GM21360 (cell line): ENCODE results near the gene ZNF18.

Experiments
- ATAC-seq: cut with Tn5 transposase; IDR thresholded peaks from one replicate; pipeline ENCODE4 v1.9.1; 2021; ENCODE audit warnings: mild to moderate bottlenecking, moderate library complexity; ENCODE audit not compliant: unreplicated experiment

Gene ZNF18, protein sequence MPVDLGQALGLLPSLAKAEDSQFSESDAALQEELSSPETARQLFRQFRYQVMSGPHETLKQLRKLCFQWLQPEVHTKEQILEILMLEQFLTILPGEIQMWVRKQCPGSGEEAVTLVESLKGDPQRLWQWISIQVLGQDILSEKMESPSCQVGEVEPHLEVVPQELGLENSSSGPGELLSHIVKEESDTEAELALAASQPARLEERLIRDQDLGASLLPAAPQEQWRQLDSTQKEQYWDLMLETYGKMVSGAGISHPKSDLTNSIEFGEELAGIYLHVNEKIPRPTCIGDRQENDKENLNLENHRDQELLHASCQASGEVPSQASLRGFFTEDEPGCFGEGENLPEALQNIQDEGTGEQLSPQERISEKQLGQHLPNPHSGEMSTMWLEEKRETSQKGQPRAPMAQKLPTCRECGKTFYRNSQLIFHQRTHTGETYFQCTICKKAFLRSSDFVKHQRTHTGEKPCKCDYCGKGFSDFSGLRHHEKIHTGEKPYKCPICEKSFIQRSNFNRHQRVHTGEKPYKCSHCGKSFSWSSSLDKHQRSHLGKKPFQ

DNA sequence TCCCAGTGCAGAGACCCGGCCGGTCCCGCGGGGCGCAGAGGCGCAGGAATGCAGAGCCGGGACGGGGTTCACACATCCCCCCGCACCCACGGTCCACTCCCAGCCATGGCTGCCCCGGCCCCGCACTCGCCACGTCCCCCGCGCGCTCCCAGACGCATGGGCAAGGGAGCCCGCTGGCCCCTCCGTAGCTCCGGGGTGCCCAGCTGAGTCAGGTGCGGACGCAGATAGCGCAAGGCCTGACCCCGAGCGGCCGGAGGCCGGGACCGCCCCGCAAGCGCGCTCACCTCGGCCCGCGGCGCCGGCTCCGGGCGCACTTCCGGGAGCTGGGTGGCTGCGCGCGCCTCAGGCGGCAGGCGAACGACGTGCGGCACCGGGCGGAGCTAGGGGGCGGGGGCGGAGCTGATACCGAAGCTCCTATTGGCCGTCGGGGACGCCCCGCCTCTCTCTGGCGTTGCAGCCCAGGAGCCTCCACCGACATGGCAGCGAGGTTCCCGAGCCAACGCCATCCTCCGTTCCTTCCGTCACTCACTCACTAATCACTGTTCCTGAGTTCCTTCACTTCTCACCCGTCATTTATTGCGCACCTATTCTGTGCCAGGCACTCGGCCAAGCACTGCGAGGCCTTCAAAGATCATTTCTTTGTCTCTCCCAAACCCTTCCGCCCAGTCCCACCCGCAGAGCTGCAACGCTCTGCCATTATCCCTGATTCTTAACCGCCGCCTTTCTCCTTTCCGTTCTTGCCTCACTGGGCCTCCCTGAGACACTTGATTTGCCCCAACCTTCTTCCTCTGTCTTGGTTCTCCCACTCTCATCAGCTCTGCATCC lies at the start of gene ZNF18:
TSS of gene ZNF18 (minus strand) at position 329 of the 825 bp plus-strand sequence. CDS start 4,646 bp downstream, outside the sequence.
- ATAC-seq: peak; percentile 96

GRCh38 chr17:12046786-12047185 lies 49.5 kb upstream of the ZNF18 start:
- ATAC-seq: no peak

- no peak for ATAC-seq
Measured at GRCh38 chr17:12043702-12044101, 46.4 kb upstream of the ZNF18 start.

DNA sequence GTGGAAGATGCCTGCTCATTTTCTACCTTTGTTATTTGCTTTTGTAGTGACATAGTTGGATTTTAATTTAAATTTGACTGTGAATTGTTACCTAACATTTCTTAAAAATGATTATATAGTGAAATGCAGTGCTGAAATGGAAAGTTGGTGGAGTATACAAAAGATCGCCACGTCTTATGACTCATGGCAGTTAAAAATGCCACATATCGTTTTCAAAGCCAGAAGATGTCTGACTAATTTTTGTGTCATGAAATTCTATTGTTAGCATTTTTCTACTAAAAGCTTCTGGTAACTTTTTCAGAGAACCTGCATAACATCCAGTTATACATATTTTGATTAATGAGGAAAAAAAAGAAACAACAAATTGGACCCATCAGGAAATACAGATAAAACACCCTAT lies 44.0 kb upstream of the ZNF18 start:
- ATAC-seq: no peak

GRCh38 chr17:12040478-12040877 lies 43.2 kb upstream of the ZNF18 start:
- ATAC-seq: no peak

DNA sequence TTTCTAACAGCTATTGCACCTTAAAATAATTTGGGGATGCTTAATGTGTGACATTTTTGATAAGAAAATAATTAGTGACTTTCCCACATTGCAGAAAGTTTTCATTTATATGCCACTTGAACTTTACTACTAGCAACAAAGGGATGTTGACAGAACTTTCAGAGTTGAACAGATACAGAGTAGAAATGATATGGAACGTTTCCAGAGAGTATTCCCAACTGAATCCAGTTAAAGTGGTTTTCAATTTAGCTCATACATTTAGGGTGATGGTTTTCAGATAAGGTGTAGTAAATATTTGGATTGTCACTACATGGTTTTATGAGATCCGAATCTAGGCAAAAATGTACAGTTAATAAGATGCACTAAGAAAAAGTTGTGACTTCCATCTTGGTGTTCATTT lies 40.7 kb upstream of the ZNF18 start:
- no peak for ATAC-seq

DNA sequence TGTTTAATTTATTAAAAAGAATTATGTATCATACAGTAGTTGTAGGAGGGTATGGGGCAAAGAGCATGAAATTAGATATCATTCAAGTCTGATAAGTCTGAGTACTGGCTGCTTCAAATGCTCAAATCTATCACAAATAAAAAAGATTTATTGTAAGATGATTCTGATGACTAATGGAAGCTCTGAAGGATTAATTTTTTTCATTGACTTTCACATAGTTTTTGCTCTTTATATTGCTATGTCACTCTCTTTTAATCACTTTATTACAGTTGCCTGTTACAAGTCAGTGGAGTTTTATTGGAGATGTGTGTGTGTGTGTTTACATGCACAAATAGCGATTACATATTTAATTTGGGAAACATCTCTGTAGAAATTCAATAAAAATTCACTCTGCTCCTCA lies 38.4 kb upstream of the ZNF18 start:
- no peak for ATAC-seq

GRCh38 chr17:12034538-12034937 lies 37.3 kb upstream of the ZNF18 start:
- ATAC-seq: no peak

- ATAC-seq: no peak
Measured at GRCh38 chr17:12028611-12029010, 31.3 kb upstream of the ZNF18 start.

DNA sequence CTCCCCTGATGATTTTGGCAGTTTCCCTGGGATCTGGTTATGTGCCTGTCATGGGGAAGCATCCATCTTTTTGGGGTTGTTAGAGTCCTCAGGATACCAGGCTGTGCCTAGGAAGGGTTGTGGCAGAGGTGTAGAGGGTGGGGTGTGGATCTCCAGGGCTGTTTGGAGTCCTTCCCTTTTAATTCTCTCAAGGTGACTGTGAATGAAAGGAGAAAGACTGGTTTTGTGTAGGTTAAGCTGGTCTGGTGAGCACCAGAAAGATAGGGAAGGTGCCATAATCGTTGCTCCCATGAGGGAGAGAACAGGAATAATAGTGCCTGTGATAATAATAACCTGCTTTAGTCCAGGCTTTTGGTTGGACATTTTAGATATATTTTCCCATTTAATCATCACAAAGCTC lies 30.4 kb upstream of the ZNF18 start:
- ATAC-seq: no peak

- no peak for ATAC-seq
Measured at GRCh38 chr17:12024327-12024726, 27.1 kb upstream of the ZNF18 start.

DNA sequence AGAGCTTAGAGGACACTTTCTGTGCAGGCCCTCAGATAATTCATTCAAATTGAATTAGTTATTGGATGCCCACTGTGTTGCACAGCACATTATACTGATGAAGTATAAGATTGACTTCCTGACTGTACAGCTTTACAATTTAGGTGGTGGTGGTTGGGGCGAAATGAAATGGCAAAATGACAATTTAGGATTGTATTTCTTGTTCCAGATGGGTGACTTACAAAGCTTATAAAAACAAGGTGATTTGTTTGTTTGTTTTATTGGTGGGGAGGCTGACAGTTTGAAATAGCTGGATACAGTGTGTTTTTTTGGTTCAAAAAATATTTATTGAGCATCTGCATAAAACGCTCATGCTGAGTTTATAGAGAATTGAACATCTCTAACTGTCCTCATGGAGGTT lies 25.0 kb upstream of the ZNF18 start:
- no peak for ATAC-seq

DNA sequence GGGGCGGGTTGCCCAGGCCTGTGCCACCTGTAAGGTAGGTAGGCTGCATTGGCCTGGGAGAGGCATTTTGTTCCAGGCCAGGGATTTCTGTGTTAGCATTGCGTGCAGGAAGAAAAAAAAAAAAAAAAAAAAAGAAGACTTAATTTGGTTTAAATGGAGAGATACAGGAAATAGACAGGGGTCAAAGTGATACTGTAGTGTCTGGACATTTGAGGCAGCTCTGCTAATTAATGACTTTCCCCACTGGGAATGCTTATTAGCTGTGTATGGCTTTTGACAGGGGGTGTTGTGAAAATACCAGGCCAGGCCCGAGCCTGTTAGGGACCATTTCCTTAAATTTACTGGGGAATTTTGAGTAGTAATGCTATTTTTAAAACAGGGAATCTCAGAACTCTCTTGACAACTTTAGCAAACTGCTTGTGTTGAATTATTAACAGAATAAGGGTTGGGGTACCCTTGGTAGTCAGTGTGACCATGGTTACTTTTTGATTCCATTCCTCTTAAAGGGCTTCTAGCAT lies 24.4 kb upstream of the ZNF18 start:
- no peak for ATAC-seq

DNA sequence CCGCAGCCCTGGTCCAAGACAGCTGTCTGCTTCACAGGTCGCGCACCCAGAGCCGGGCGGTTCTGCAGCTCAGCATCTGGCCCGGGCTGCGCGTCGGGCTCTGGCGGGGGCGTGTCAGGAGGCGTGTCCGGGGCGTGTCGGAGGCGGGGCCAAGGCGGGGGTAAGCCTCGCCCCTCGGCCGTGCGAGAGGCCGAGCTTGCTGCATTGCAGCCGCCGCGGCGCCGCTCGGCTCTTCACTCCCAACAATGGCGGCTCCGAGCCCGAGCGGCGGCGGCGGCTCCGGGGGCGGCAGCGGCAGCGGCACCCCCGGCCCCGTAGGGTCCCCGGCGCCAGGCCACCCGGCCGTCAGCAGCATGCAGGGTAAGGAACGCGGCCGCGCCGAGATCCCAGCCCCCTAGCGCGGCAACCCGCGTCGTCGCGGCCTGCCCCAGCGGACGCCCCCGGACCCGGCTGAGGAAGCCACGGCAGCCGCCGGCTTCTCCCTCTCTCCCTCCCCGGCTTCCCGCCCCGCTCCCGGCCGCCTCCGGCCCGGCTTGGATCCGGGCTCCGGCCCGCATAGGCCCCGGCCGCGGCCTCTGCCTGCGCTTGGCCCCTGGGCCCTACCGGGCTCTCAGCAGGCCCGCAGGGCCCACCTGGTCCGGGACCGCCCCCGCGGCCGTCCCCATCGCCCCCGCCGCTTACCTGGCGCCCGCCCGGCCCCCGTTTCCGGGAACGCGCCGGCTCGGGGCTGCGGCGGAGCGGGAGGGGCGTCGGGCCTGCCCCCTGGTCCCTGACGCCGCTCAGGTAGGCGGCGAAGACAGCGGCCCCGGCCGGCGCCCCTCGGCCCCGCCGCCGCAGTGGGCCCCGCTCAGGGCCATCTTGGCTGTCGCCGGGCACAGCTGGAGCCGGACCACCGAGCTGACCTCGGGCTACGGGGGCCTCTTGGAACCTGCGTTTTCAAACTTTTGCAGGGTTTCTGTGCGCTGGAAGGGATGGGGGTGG lies 23.7 kb upstream of the ZNF18 start, which contains the start of gene MAP2K4:
TSS of gene MAP2K4 (plus strand) at position 236 of the 981 bp plus-strand sequence. CDS start at position 246, 10 bp downstream.
- peak; percentile 94 for ATAC-seq

- no peak for ATAC-seq
Measured at GRCh38 chr17:12007466-12007865, 10.2 kb upstream of the ZNF18 start.

- no peak for ATAC-seq
Measured at GRCh38 chr17:11999696-12000095, 2.4 kb upstream of the ZNF18 start.

DNA sequence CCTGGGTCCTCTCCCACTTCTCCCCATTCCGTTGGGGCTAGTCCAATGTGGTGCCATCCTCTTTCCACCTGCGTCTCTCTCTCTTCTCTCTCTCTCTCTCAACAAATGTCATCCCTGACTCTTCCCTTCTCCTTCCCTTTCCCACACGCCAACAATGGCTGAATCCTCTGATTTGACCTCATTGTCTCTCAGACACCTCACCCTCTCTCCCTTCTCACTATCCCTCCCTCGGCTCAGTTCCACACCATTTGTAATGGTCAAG lies 628 bp upstream of the ZNF18 start:
- no peak for ATAC-seq

- ATAC-seq: peak; percentile 35
Measured at GRCh38 chr17:11996722-11997146, 541 bp downstream of the ZNF18 start.

DNA sequence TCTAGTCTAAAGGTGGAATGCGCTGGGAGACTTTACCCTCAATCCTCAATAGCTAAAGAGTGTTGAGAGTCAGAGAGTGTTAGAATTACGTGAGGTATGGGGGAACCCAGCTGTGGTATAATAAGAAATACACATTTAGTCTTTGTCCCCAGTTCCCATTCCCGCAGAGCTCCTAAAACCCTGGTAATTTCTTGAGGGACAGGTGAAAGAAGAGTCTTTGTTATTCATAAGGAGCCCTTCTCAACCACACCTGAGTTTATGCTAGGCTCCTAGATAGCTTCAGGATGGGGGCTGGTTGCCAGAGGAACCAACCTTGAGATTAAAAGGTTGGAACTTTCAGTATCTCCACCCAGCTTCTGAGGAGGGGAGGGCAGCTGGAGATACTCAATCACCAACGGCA lies 5.8 kb downstream of the ZNF18 start:
- ATAC-seq: no peak

GRCh38 chr17:11990363-11990983 lies 6.8 kb downstream of the ZNF18 start:
- ATAC-seq: no peak
